Liver (tissue), 9 donors: ENCODE data around the gene ZNF311. TPM values are rescaled to one million over a fixed set of nuclear protein-coding genes. Genes with fewer than 3 reads are reported as not detected.

ENCODE experiments used
- DNase-seq: peaks from one replicate; pipeline ENCODE4 v3.0.0-alpha.2; 2017; ENCODE audit warnings: low spot score
- H3K27ac ChIP-seq, 2 donors: one replicate each; pipeline ENCODE4 v1.7.0; 2013; ENCODE audit warnings: inconsistent platforms in 2 of 2, low read length in 2 of 2, control low read depth in 1 of 2, low read depth in 1 of 2, mild to moderate bottlenecking in 1 of 2
- H3K27me3 ChIP-seq, 4 donors: one replicate each; pipeline versions ENCODE4 v1.6.1 to v1.7.0; 2013; ENCODE audit warnings: low read length in 3 of 4, inconsistent platforms in 1 of 4, mild to moderate bottlenecking in 1 of 4, moderate library complexity in 1 of 4; ENCODE audit not compliant: control insufficient read depth in 4 of 4, insufficient read depth in 4 of 4
- H3K36me3 ChIP-seq, 4 donors: one replicate each; pipeline versions ENCODE4 v1.6.1 to v1.7.0; 2013; ENCODE audit warnings: low read length in 3 of 4, mild to moderate bottlenecking in 3 of 4, low read depth in 1 of 4, moderate library complexity in 1 of 4; ENCODE audit not compliant: control insufficient read depth in 4 of 4, insufficient read depth in 3 of 4
- H3K4me1 ChIP-seq, 4 donors: one replicate each; pipeline versions ENCODE4 v1.6.1 to v1.7.0; 2013; ENCODE audit warnings: low read length in 3 of 4, mild to moderate bottlenecking in 3 of 4, moderate library complexity in 1 of 4; ENCODE audit not compliant: control insufficient read depth in 4 of 4, insufficient read depth in 4 of 4
- H3K4me3 ChIP-seq, 3 donors: one replicate each; pipeline versions ENCODE4 v1.6.1 to v1.7.0; 2013; ENCODE audit warnings: low read length in 3 of 3, control low read depth in 1 of 3, low read depth in 1 of 3, mild to moderate bottlenecking in 1 of 3
- H3K9ac ChIP-seq, 2 donors: one replicate each; pipeline ENCODE4 v1.7.0; 2013; ENCODE audit warnings: low read length in 2 of 2, mild to moderate bottlenecking in 2 of 2, moderate library complexity in 2 of 2, control low read depth in 1 of 2, low read depth in 1 of 2
- H3K9me3 ChIP-seq, 4 donors: one replicate each; pipeline versions ENCODE4 v1.6.1 to v1.7.0; 2013; ENCODE audit warnings: low read length in 3 of 4; ENCODE audit not compliant: control insufficient read depth in 4 of 4
- ATF3 ChIP-seq: IDR thresholded peaks from 2 replicates; pipeline ENCODE4 v1.6.1; 2016; ENCODE audit warnings: antibody characterized with exemption
- CTCF ChIP-seq: fragments of 150-350 bp; IDR thresholded peaks from 2 replicates; pipeline ENCODE4 v1.5.1; 2017; ENCODE audit warnings: improper control_type of control experiment, low read depth, low read length; ENCODE audit not compliant: missing input control
- EGR1 ChIP-seq, 2 donors: IDR thresholded peaks; 2 replicates each; pipeline ENCODE4 v1.6.1; 2016 to 2018; ENCODE audit warnings: antibody characterized with exemption in 2 of 2, low read depth in 2 of 2
- FOXA1 ChIP-seq: IDR thresholded peaks from 2 replicates; pipeline ENCODE4 v1.6.1; 2016; ENCODE audit warnings: antibody characterized with exemption
- FOXA2 ChIP-seq: IDR thresholded peaks from 2 replicates; pipeline ENCODE4 v1.6.1; 2016; ENCODE audit warnings: antibody characterized with exemption
- GABPA ChIP-seq, 2 donors: IDR thresholded peaks in 1 of 2; conservative IDR thresholded peaks in 1 of 2; 2 replicates each; pipeline ENCODE4 v1.6.1; 2016; ENCODE audit warnings: antibody characterized with exemption in 2 of 2, mild to moderate bottlenecking in 1 of 2, moderate library complexity in 1 of 2
- HNF4A ChIP-seq, 2 donors: conservative IDR thresholded peaks; 2 replicates each; pipeline ENCODE4 v1.6.1; 2016; ENCODE audit warnings: antibody characterized with exemption in 2 of 2, mild to moderate bottlenecking in 2 of 2
- HNF4G ChIP-seq: IDR thresholded peaks from 2 replicates; pipeline ENCODE4 v1.6.1; 2016; ENCODE audit warnings: antibody characterized with exemption
- JUND ChIP-seq, 2 donors: IDR thresholded peaks; 2 replicates each; pipeline ENCODE4 v1.6.1; 2016; ENCODE audit warnings: antibody characterized with exemption in 2 of 2
- MAX ChIP-seq: IDR thresholded peaks from 2 replicates; pipeline ENCODE4 v1.6.1; 2016; ENCODE audit warnings: antibody characterized with exemption
- NR2F2 ChIP-seq: IDR thresholded peaks from 2 replicates; pipeline ENCODE4 v1.6.1; 2016; ENCODE audit warnings: antibody characterized with exemption
- REST ChIP-seq: IDR thresholded peaks from 2 replicates; pipeline ENCODE4 v1.6.1; 2016; ENCODE audit warnings: antibody characterized with exemption, mild to moderate bottlenecking
- RXRA ChIP-seq, 2 donors: IDR thresholded peaks; 2 replicates each; pipeline ENCODE4 v1.6.1; 2017 to 2018; ENCODE audit warnings: antibody characterized with exemption in 2 of 2, mild to moderate bottlenecking in 1 of 2
- SP1 ChIP-seq: IDR thresholded peaks from 2 replicates; pipeline ENCODE4 v1.6.1; 2018; ENCODE audit warnings: antibody characterized with exemption, mild to moderate bottlenecking
- TAF1 ChIP-seq: conservative IDR thresholded peaks from 2 replicates; pipeline ENCODE4 v1.6.1; 2016; ENCODE audit warnings: antibody characterized with exemption, mild to moderate bottlenecking
- ZBTB33 ChIP-seq: IDR thresholded peaks from 2 replicates; pipeline ENCODE4 v1.6.1; 2016; ENCODE audit warnings: antibody characterized with exemption
- WGBS: extraction: QIAGEN DNeasy Blood & Tissue Kit; methylation state at CpG from one replicate; pipeline ENCODE4 v1.1.7; 2013; 5-methylcytosine and 5-hydroxymethylcytosine counted together
- polyA plus RNA-seq, 2 donors: library from polyadenylated mRNA; stranded (reverse) in 1 of 2; unstranded in 1 of 2; fragments of 200-250 nt in 1 of 2; fragments of >200 nt in 1 of 2; fragmentation: Nextera tagmentation in 1 of 2; extraction: Ambion mirVana in 1 of 2; gene quantifications; one replicate each; pipeline versions ENCODE4 v1.2.1 to v1.2.3, GENCODE V29; 2013 to 2015
- total RNA-seq, 2 donors: library from RNA; depleted of rRNA; stranded (reverse); fragments of >200 nt; gene quantifications; one replicate each; pipeline ENCODE4 v1.2.3, GENCODE V29; 2014
- donor health status: healthy.
- donor health status: healthy.
- donor health status: healthy.
- donor health status: healthy.
- donor health status: healthy.

ZNF311 gene
- total and polyA plus RNA-seq, 4 donors = 0.19 to 1.1 (median 0.36) TPM

GRCh38 chr6:29035951-29036350 is 30.8 kb upstream of the ZNF311 start:
- Histone ChIP-seq H3K36me3 (no peaks in the 10 kb centered on the region), H3K9ac (no peak overlapping the region), H3K27me3 (peaks cover 0 to 4% (median 0%) of the 10 kb centered on the region in 4 donors), H3K27ac (no peak overlapping the region), H3K4me1 (no peaks in the 10 kb centered on the region), H3K4me3 (no peak overlapping the region), H3K9me3 (no peaks in the 10 kb centered on the region)
- TF ChIP-seq HNF4A (conservative IDR thresholded peaks at IDR 0.05) = no peak
- TF ChIP-seq MAX = no peak
- no peak for TF ChIP-seq NR2F2
- no peak for DNase-seq
- WGBS = 91% methylated on average over 24 of the region's 24 CpGs

GRCh38 chr6:29028821-29029220 is 23.7 kb upstream of the ZNF311 start:
- DNase-seq = no peak
- H3K9me3 ChIP-seq = no peaks in the 10 kb centered on the region
- no peaks in the 10 kb centered on the region for H3K4me1 ChIP-seq
- TF ChIP-seq REST (no peak), ATF3 (no peak), GABPA (IDR thresholded peaks at IDR 0.05 in 1 of 2, conservative IDR thresholded peaks at IDR 0.05 in 1 of 2) (no peak), FOXA1 (no peak), EGR1 (IDR thresholded peaks at IDR 0.05; ENCODE audit: low read depth in 2 of 2) (no peak)
- 93% methylated on average over 13 of the region's 13 CpGs for WGBS
- H3K36me3 ChIP-seq = no peaks in the 10 kb centered on the region
- peaks cover 0 to 9% (median 4%) of the 10 kb centered on the region in 4 donors for H3K27me3 ChIP-seq
- H3K27ac ChIP-seq = no peak overlapping the region
- H3K9ac ChIP-seq = no peak overlapping the region
- no peak overlapping the region for H3K4me3 ChIP-seq

GRCh38 chr6:29025927-29026585 is 20.9 kb upstream of the ZNF311 start:
- 38% methylated on average over 2 of the region's 2 CpGs for WGBS
- no peak overlapping the region for H3K27ac ChIP-seq

More at GRCh38 chr6:29025927-29026585, 20.9 kb upstream of the ZNF311 start:
- Histone ChIP-seq H3K9ac (no peak overlapping the region), H3K36me3 (no peaks in the 10 kb centered on the region), H3K4me1 (no peaks in the 10 kb centered on the region), H3K9me3 (no peaks in the 10 kb centered on the region), H3K27me3 (peaks cover 2 to 14% (median 6%) of the 10 kb centered on the region in 4 donors), H3K4me3 (no peak overlapping the region)
- DNase-seq = no peak
- TF ChIP-seq TAF1 = no peak
- no peak for TF ChIP-seq EGR1 (IDR thresholded peaks at IDR 0.05; ENCODE audit: low read depth in 2 of 2)
- no peak for TF ChIP-seq FOXA2
- TF ChIP-seq RXRA (IDR thresholded peaks at IDR 0.05) = no peak
- no peak for TF ChIP-seq JUND (IDR thresholded peaks at IDR 0.05)
- no peak for TF ChIP-seq HNF4G
- TF ChIP-seq GABPA (IDR thresholded peaks at IDR 0.05 in 1 of 2, conservative IDR thresholded peaks at IDR 0.05 in 1 of 2) = no peak
- TF ChIP-seq SP1 = no peak
- no peak for TF ChIP-seq NR2F2
- TF ChIP-seq ZBTB33 = no peak
- no peak for TF ChIP-seq CTCF
- TF ChIP-seq MAX = no peak
